H1 (cell line): ENCODE measurements around the gene ECI1. TPM values are rescaled to one million over a fixed set of nuclear protein-coding genes. Genes with fewer than 3 reads are reported as not detected.

ENCODE experiments used
- CTCF ChIA-PET: fragments of 300-600 bp; sonication (Branson Sonifier 250); formaldehyde crosslinking; loops from one replicate; lab custom pipeline; 2021; ENCODE audit not compliant: partially characterized antibody; lab: Charles Lee
- POLR2A ChIA-PET: fragments of 300-600 bp; sonication (Branson Sonifier 250); formaldehyde crosslinking; loops from one replicate; lab custom pipeline; 2021; ENCODE audit warnings: inconsistent platforms; ENCODE audit not compliant: partially characterized antibody; lab: Charles Lee
- DNase-seq, 2 experiments: peaks; one replicate each; pipeline versions ENCODE4 v3.0.0 to v3.0.0-alpha.2; 2010 to 2022; ENCODE audit warnings: low spot score in 2 of 2, low read depth in 1 of 2, mixed read lengths in 1 of 2
- FAIRE-seq: peaks from 2 replicates; lab custom pipeline; 2011; peaks lifted over from hg19 to GRCh38; lab: Jason Lieb, UNC
- H2AFZ ChIP-seq: 2 replicates; pipeline ENCODE4 v1.8.1; 2012; ENCODE audit warnings: low read length, inconsistent platforms
- H2AK5ac ChIP-seq: 2 replicates; pipeline ENCODE4 v1.6.1; 2013; ENCODE audit warnings: low read depth, low read length
- H2BK120ac ChIP-seq: replicated peaks from 2 replicates; pipeline ENCODE3; 2013; ENCODE audit warnings: low read depth, low read length, inconsistent platforms
- H2BK12ac ChIP-seq: 2 replicates; pipeline ENCODE4 v1.6.1; 2013; ENCODE audit warnings: low read depth, low read length
- H2BK15ac ChIP-seq: 2 replicates; pipeline ENCODE4 v1.6.1; 2013; ENCODE audit warnings: low read length
- H2BK20ac ChIP-seq: 2 replicates; pipeline ENCODE4 v1.6.1; 2013; ENCODE audit warnings: low read length
- H2BK5ac ChIP-seq: 2 replicates; pipeline ENCODE4 v1.6.1; 2013; ENCODE audit warnings: low read depth, low read length
- H3K14ac ChIP-seq: 2 replicates; pipeline ENCODE4 v1.6.1; 2013; ENCODE audit warnings: inconsistent platforms; ENCODE audit not compliant: insufficient read length
- H3K18ac ChIP-seq: 2 replicates; pipeline ENCODE4 v1.6.1; 2013; ENCODE audit warnings: low read length; ENCODE audit errors: extremely low read depth
- H3K23ac ChIP-seq: 2 replicates; pipeline ENCODE4 v1.6.1; 2013; ENCODE audit warnings: inconsistent platforms; ENCODE audit not compliant: insufficient read length
- H3K23me2 ChIP-seq: 2 replicates; pipeline ENCODE4 v1.6.1; 2013; ENCODE audit warnings: low read depth, low read length
- H3K27ac ChIP-seq: 2 replicates; pipeline ENCODE4 v1.6.1; 2011; ENCODE audit warnings: low read depth, low read length, inconsistent platforms
- H3K27me3 ChIP-seq, 4 experiments: replicated peaks in 1 of 4; 1 replicate in 1 of 4; 2 replicates in 3 of 4; pipeline versions ENCODE4 v1.6.1 to v1.8.1; 2011 to 2013; ENCODE audit warnings: low read length in 3 of 4, mild to moderate bottlenecking in 3 of 4, inconsistent platforms in 2 of 4, mixed read lengths in 2 of 4, moderate library complexity in 1 of 4; ENCODE audit not compliant: control insufficient read depth in 3 of 4, insufficient read depth in 3 of 4; ENCODE audit errors: extremely low read depth in 1 of 4
- H3K36me3 ChIP-seq, 4 experiments: 2 replicates each; pipeline versions ENCODE4 v1.6.1 to v1.8.1; 2011 to 2013; ENCODE audit warnings: mild to moderate bottlenecking in 4 of 4, low read length in 3 of 4, moderate library complexity in 2 of 4, control low read depth in 1 of 4, inconsistent platforms in 1 of 4; ENCODE audit not compliant: insufficient read depth in 4 of 4, control insufficient read depth in 2 of 4
- H3K4ac ChIP-seq: replicated peaks from 2 replicates; pipeline ENCODE3; 2013; ENCODE audit warnings: low read length, low read depth, mixed read lengths, inconsistent platforms; ENCODE audit not compliant: insufficient read length
- H3K4me1 ChIP-seq, 4 experiments: replicated peaks in 1 of 4; 1 replicate in 1 of 4; 2 replicates in 3 of 4; pipeline versions ENCODE4 v1.6.1 to v1.8.1; 2011 to 2013; ENCODE audit warnings: low read length in 3 of 4, inconsistent platforms in 2 of 4, mixed read lengths in 1 of 4; ENCODE audit not compliant: insufficient read depth in 4 of 4, control insufficient read depth in 3 of 4
- H3K4me2 ChIP-seq, 2 experiments: 2 replicates each; pipeline versions ENCODE4 v1.6.1 to v1.8.1; 2011 to 2013; ENCODE audit warnings: low read depth in 2 of 2, low read length in 2 of 2, control low read depth in 1 of 2, inconsistent platforms in 1 of 2, mild to moderate bottlenecking in 1 of 2; ENCODE audit not compliant: insufficient read depth in 1 of 2
- H3K4me3 ChIP-seq, 4 experiments: fragments of 200-600, 300-600 bp in 1 of 4; sonication (generic), shearing (Covaris generic), sonication (Bioruptor Twin) in 1 of 4; 2 replicates each; pipeline versions ENCODE4 v1.5.1 to v1.8.1; 2011 to 2016; ENCODE audit warnings: low read length in 4 of 4, low read depth in 3 of 4, control low read depth in 2 of 4, inconsistent platforms in 2 of 4, mild to moderate bottlenecking in 2 of 4, mixed read lengths in 1 of 4, moderate library complexity in 1 of 4; ENCODE audit not compliant: insufficient read depth in 2 of 4; ENCODE audit errors: extremely low read depth in 1 of 4
- H3K56ac ChIP-seq: replicated peaks from 2 replicates; pipeline ENCODE3; 2013; ENCODE audit warnings: low read depth, mild to moderate bottlenecking, mixed read lengths, low read length, inconsistent platforms; ENCODE audit not compliant: insufficient read length
- H3K79me1 ChIP-seq: 2 replicates; pipeline ENCODE4 v1.6.1; 2013; ENCODE audit warnings: low read depth, low read length, control low read depth
- H3K79me2 ChIP-seq, 2 experiments: 2 replicates each; pipeline versions ENCODE4 v1.6.1 to v1.8.1; 2012 to 2013; ENCODE audit warnings: low read length in 2 of 2, mild to moderate bottlenecking in 2 of 2, inconsistent platforms in 1 of 2; ENCODE audit not compliant: insufficient read depth in 2 of 2, control insufficient read depth in 1 of 2
- H3K9ac ChIP-seq, 4 experiments: replicated peaks in 1 of 4; 1 replicate in 1 of 4; 2 replicates in 3 of 4; pipeline versions ENCODE4 v1.6.1 to v1.8.1; 2011 to 2013; ENCODE audit warnings: low read depth in 3 of 4, low read length in 3 of 4, control low read depth in 2 of 4, mild to moderate bottlenecking in 2 of 4, moderate library complexity in 2 of 4, inconsistent platforms in 1 of 4; ENCODE audit errors: extremely low read depth in 1 of 4
- H3K9me3 ChIP-seq, 2 experiments: 2 replicates each; pipeline versions ENCODE4 v1.6.1 to v1.8.1; 2012 to 2013; ENCODE audit warnings: mild to moderate bottlenecking in 2 of 2, moderate library complexity in 2 of 2, control low read depth in 1 of 2, inconsistent platforms in 1 of 2, low read depth in 1 of 2, low read length in 1 of 2, mixed read lengths in 1 of 2; ENCODE audit not compliant: insufficient read depth in 2 of 2
- H4K20me1 ChIP-seq, 2 experiments: replicated peaks in 1 of 2; 2 replicates each; pipeline versions ENCODE3 to v1.8.1; 2011 to 2013; ENCODE audit warnings: inconsistent platforms in 2 of 2, low read length in 2 of 2, mild to moderate bottlenecking in 1 of 2; ENCODE audit not compliant: insufficient read depth in 2 of 2, control insufficient read depth in 1 of 2
- H4K5ac ChIP-seq: 2 replicates; pipeline ENCODE4 v1.6.1; 2013; ENCODE audit warnings: low read length, low read depth, mixed read lengths, inconsistent platforms; ENCODE audit not compliant: insufficient read length
- H4K8ac ChIP-seq: 2 replicates; pipeline ENCODE4 v1.8.0; 2013; ENCODE audit warnings: mild to moderate bottlenecking, moderate library complexity, low read length, inconsistent platforms; ENCODE audit not compliant: insufficient read depth; ENCODE audit errors: extremely low read depth
- H4K91ac ChIP-seq: replicated peaks from 2 replicates; pipeline ENCODE3; 2013; ENCODE audit warnings: low read length, mixed read lengths, inconsistent platforms; ENCODE audit not compliant: insufficient read length
- ASH2L ChIP-seq: fragments of 200-600, 300-600 bp; sonication (generic); IDR thresholded peaks from one replicate; pipeline ENCODE4 v1.7.1; 2017; ENCODE audit warnings: low read length
- BCL11A ChIP-seq, 2 experiments: IDR thresholded peaks; one replicate each; pipeline ENCODE4 v1.6.1; 2011; ENCODE audit warnings: low read depth in 2 of 2, low read length in 2 of 2, mild to moderate bottlenecking in 2 of 2
- CEBPB ChIP-seq: IDR thresholded peaks from 2 replicates; pipeline ENCODE4 v1.6.1; 2012; ENCODE audit warnings: low read depth, low read length
- CREB1 ChIP-seq: IDR thresholded peaks from 2 replicates; pipeline ENCODE4 v1.6.1; 2012; ENCODE audit warnings: inconsistent platforms
- GABPA ChIP-seq: IDR thresholded peaks from 2 replicates; pipeline ENCODE4 v1.6.1; 2011; ENCODE audit warnings: mild to moderate bottlenecking, low read length, moderate library complexity, borderline replicate concordance; ENCODE audit not compliant: insufficient read depth
- JUN ChIP-seq: IDR thresholded peaks from 2 replicates; pipeline ENCODE4 v1.6.1; 2011; ENCODE audit warnings: low read depth, mild to moderate bottlenecking, improper control_type of control experiment, low read length
- MAFK ChIP-seq: IDR thresholded peaks from 2 replicates; pipeline ENCODE4 v1.6.1; 2012; ENCODE audit warnings: low read depth, mild to moderate bottlenecking, improper control_type of control experiment, low read length
- RNF2 ChIP-seq: fragments of 200-900, 300-1000 bp; sonication (generic); IDR thresholded peaks from 2 replicates; pipeline ENCODE4 v1.7.1; 2016; ENCODE audit warnings: borderline replicate concordance, low read depth, mild to moderate bottlenecking, antibody characterized with exemption, low read length; ENCODE audit not compliant: poor library complexity, severe bottlenecking; ENCODE audit errors: missing control alignments
- SAP30 ChIP-seq: fragments of 300-600 bp; sonication (generic); IDR thresholded peaks from 2 replicates; pipeline ENCODE4 v1.7.1; 2012; ENCODE audit warnings: low read length, moderate library complexity, mild to moderate bottlenecking, inconsistent platforms; ENCODE audit not compliant: insufficient read depth, insufficient replicate concordance
- SIX5 ChIP-seq: IDR thresholded peaks from 2 replicates; pipeline ENCODE4 v1.6.1; 2011; ENCODE audit warnings: mild to moderate bottlenecking, low read depth, low read length
- SP4 ChIP-seq: IDR thresholded peaks from 2 replicates; pipeline ENCODE4 v1.6.1; 2012; ENCODE audit warnings: low read length, inconsistent platforms
- YY1 ChIP-seq: IDR thresholded peaks from 2 replicates; pipeline ENCODE4 v1.6.1; 2011; ENCODE audit warnings: low read depth, mild to moderate bottlenecking, low read length
- WGBS, 2 experiments: shearing (Covaris generic) in 1 of 2; methylation state at CpG; one replicate each; pipeline versions ENCODE4 v1.1.6 to v1.1.7; 2013 to 2015; ENCODE audit warnings: low lambda C conversion rate in 2 of 2, mixed read lengths in 2 of 2, inconsistent platforms in 1 of 2, low coverage in 1 of 2, missing lambda C conversion rate in 1 of 2; ENCODE audit not compliant: insufficient replicate concordance in 2 of 2, insufficient coverage in 1 of 2, insufficient read length in 1 of 2; ENCODE audit errors: extremely low coverage in 1 of 2, missing lambda C conversion rate in 1 of 2; 5-methylcytosine and 5-hydroxymethylcytosine counted together
- polyA plus RNA-seq, 7 experiments: library from polyadenylated mRNA; depleted of rRNA in 3 of 7; stranded (reverse) in 5 of 7; unstranded in 2 of 7; fragments of >200 nt in 5 of 7; fragments of 200-250 nt in 2 of 7; gene quantifications; 1 replicate in 5 of 7; 2 replicates in 1 of 7; 4 replicates in 1 of 7; pipeline versions ENCODE4 v1.2.1 to v1.2.3, GENCODE V29; 2011 to 2013; ENCODE audit warnings: missing spikeins in 2 of 7, mixed read lengths in 2 of 7
- total RNA-seq: library from RNA; stranded (reverse); fragmentation: NEBNext Ultra II Directional; extraction: Animal tissue kit (Norgen Biotek cat#: 25700); gene quantifications from 2 replicates; pipeline ENCODE4 v1.2.1, GENCODE V29; 2021
- TF ChIP-seq, protein P1 (sequence below): IDR thresholded peaks from 2 replicates; pipeline ENCODE4 v1.6.1; 2012; ENCODE audit warnings: inconsistent platforms

Gene ECI1
- total and polyA plus RNA-seq, 2 of the 8 experiments (the other 6 are each of a cell fraction or from before 2014, with no cell fraction given): 79.5 to 151 TPM

DNA sequence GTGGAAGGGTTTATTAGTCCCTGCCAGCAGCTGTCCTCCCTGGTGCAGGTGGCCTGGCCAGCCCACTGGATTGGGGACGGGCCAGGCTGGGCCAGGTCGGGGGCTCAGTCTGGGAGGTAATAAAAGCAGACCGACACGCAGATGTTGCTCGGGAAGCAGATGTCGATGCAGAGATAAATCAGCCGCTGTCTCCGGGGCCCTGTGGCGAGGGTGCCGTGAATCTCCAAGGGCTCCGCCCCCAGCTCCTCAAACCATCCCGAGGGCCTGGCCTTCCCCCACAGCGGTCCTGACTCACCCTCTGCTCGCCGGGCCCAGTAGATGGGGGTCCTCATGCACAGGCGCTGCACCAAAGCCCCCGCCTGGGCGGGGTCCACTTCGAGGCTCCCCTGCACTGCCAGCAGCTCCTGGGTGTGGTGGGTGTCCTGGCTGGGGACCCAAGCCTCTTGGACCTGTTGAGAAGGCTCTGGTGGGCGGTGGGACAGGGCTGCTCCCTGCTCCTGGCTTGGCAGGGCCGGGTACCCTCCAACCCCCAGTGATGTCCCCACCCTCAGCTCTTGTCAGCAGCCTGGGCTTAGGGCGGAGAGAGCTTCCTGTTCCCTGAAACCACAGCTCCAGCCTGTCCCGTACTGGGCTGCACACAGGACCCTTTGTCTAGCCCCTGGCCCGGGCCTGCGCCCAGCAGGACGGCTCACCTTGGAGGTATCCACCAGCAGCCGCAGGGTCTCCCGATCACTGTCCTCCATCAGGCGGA, 42.0 kb downstream of the ECI1 start:
- Histone ChIP-seq H3K27ac (no peak overlapping the region), H2BK20ac (no peak overlapping the region), H3K4me3 (no peak overlapping the region), H3K79me1 (peaks cover 10% of the 10 kb centered on the region), H2BK5ac (no peak overlapping the region), H4K5ac (no peak overlapping the region), H3K18ac (no peak overlapping the region), H2BK15ac (no peak overlapping the region), H3K4me2 (no peak overlapping the region), H2AK5ac (no peak overlapping the region), H4K8ac (peak overlapping the region; percentile 77), H3K14ac (no peak overlapping the region), H3K23ac (no peak overlapping the region), H2AFZ (no peak overlapping the region), H3K9ac (no peak overlapping the region), H4K20me1 (peaks cover 8 to 41% of the 10 kb centered on the region in 2 experiments), H3K4ac (no peak overlapping the region), H3K79me2 (peaks cover 3 to 25% of the 10 kb centered on the region in 2 experiments; a peak in 3 of 4 replicates), H3K4me1 (peaks cover 0 to 27% (median 12%) of the 10 kb centered on the region in 4 experiments; a peak in 6 of 7 replicates), H3K56ac (no peak overlapping the region), H3K23me2 (peaks cover 20% of the 10 kb centered on the region), H3K27me3 (no peaks in the 10 kb centered on the region), H2BK120ac (no peak overlapping the region), H2BK12ac (no peak overlapping the region), H3K9me3 (no peaks in the 10 kb centered on the region), H3K36me3 (peaks cover 8 to 42% (median 19%) of the 10 kb centered on the region in 4 experiments; a peak in 6 of 8 replicates), H4K91ac (no peak overlapping the region)
- ChIA-PET POLR2A (interaction anchor here (0.9 to 15.1 kb wide), 17 partner anchors 12 to 260 kb away, joined by 3 to 156 read pairs (median 6); partner anchors contain the start of genes CASKIN1, DNASE1L2, E4F1 and TRAF7), CTCF (interaction anchor here (0.6 to 3.2 kb wide), 4 partner anchors 10 to 1871 kb away, joined by 3 to 20 read pairs (median 4); no protein-coding TSS in a partner anchor)
- no peak for FAIRE-seq
- WGBS, 2 experiments: 96% methylated on average over 27 of the region's 29 CpGs; no CpG with 5 or more reads in 1 of the 2 experiments
- no peak for DNase-seq
- no peak for TF ChIP-seq GABPA
- TF ChIP-seq BCL11A (IDR thresholded peaks at IDR 0.05; ENCODE audit: low read depth in 2 of 2, low read length in 2 of 2): no peak
- no peak for TF ChIP-seq CEBPB
- TF ChIP-seq SAP30: no peak
- TF ChIP-seq JUN: no peak
- no peak for TF ChIP-seq RNF2
- no peak for TF ChIP-seq CREB1
- TF ChIP-seq, protein P1, sequence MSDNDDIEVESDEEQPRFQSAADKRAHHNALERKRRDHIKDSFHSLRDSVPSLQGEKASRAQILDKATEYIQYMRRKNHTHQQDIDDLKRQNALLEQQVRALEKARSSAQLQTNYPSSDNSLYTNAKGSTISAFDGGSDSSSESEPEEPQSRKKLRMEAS: no peak
- TF ChIP-seq MAFK: no peak
- no peak for TF ChIP-seq SIX5
- TF ChIP-seq YY1: no peak
- TF ChIP-seq ASH2L: no peak
- no peak for TF ChIP-seq SP4
